Stimulated activated memory B cell treated with anti-CD40 and anti-IgM and Interleukin-4, amounts not matched to agents 10 μg/mL and 1 μg/mL and 100 μg/mL, for 72 hours (primary cell): ENCODE measurements around the gene TSPAN5.
"Not testable (repeated sequence)": the region's sequence is repeated elsewhere in the genome, so short reads cannot be mapped to it uniquely, and the experiment has no call there.

Source experiments
- ATAC-seq: fragments of 150-1000 bp; cut with Tn5 transposase; 2 replicates; pipeline ENCODE4 v1.10.0; 2021
- H3K27ac Mint-ChIP-seq: one replicate; pipeline ENCODE4 v1.8.0; 2022; ENCODE audit warnings: mild to moderate bottlenecking, mixed read lengths
- H3K27me3 Mint-ChIP-seq: one replicate; pipeline ENCODE4 v1.8.0; 2022; ENCODE audit warnings: mixed read lengths
- H3K36me3 Mint-ChIP-seq: one replicate; pipeline ENCODE4 v1.8.0; 2022; ENCODE audit warnings: mixed read lengths
- H3K4me1 Mint-ChIP-seq: one replicate; pipeline ENCODE4 v1.8.0; 2022; ENCODE audit warnings: mixed read lengths
- H3K4me3 Mint-ChIP-seq: one replicate; pipeline ENCODE4 v1.8.0; 2022; ENCODE audit warnings: mild to moderate bottlenecking, moderate library complexity, mixed read lengths
- H3K9me3 Mint-ChIP-seq: one replicate; pipeline ENCODE4 v1.8.0; 2022; ENCODE audit warnings: mixed read lengths

Gene TSPAN5

DNA sequence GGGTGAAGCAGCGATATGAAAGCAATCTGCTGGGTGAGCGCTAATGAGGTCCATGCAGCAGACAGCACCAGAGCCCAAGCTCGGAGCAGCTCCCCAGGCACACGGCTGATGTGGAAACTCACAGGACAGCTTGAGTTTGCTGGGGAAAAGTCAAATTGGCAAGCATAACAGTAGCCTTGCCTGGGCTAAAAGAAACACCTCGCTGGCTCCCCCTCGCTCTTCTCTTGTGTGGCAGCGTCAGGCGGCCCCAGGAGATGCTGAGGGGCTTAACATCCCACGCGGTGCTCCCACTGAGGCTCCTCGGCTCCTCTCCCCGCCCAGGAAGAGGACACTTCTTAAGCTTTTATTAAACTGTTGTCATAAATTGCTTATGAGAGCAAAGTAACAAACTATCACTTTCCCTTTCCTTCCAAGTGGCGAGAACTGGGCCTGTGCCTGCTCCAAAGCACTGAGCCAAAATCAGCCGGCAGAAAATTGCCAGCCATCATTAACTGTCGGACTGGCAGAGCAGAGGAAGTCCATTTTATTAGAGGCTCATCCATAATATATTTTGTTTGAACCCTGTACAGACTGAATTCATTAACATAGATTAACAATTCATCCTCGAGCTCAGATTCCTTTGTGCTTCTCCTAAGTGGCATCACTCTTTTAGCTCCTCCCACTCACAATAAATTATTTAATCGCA is 111.4 kb downstream of the TSPAN5 start:
- ATAC-seq, result no peak
- H3K36me3 Mint-ChIP-seq, result peaks cover 10% of the 10 kb centered on the region
- no peaks in the 10 kb centered on the region for H3K4me1 Mint-ChIP-seq
- no peak overlapping the region for H3K27ac Mint-ChIP-seq
- no peak overlapping the region for H3K4me3 Mint-ChIP-seq
- H3K9me3 Mint-ChIP-seq, result peaks cover 6% of the 10 kb centered on the region
- H3K27me3 Mint-ChIP-seq, result no peaks in the 10 kb centered on the region

- H3K4me1 Mint-ChIP-seq, result no peaks in the 10 kb centered on the region
- H3K36me3 Mint-ChIP-seq, result peaks cover under 1% of the 10 kb centered on the region
- H3K27me3 Mint-ChIP-seq, result no peaks in the 10 kb centered on the region
- peaks cover 3% of the 10 kb centered on the region for H3K9me3 Mint-ChIP-seq
- ATAC-seq, result no peak
- H3K27ac Mint-ChIP-seq, result no peak overlapping the region
- H3K4me3 Mint-ChIP-seq, result no peak overlapping the region
These were observed 113.5 kb downstream of the TSPAN5 start for GRCh38 chr4:98544818-98545414.

- H3K36me3 Mint-ChIP-seq, result no peaks in the 10 kb centered on the region
- no peak for ATAC-seq
- H3K27ac Mint-ChIP-seq, result no peak overlapping the region
- H3K4me1 Mint-ChIP-seq, result no peaks in the 10 kb centered on the region
- H3K27me3 Mint-ChIP-seq, result no peaks in the 10 kb centered on the region
- no peak overlapping the region for H3K4me3 Mint-ChIP-seq
- H3K9me3 Mint-ChIP-seq, result peaks cover 3% of the 10 kb centered on the region
These were observed 114.1 kb downstream of the TSPAN5 start for GRCh38 chr4:98544141-98544817.

DNA sequence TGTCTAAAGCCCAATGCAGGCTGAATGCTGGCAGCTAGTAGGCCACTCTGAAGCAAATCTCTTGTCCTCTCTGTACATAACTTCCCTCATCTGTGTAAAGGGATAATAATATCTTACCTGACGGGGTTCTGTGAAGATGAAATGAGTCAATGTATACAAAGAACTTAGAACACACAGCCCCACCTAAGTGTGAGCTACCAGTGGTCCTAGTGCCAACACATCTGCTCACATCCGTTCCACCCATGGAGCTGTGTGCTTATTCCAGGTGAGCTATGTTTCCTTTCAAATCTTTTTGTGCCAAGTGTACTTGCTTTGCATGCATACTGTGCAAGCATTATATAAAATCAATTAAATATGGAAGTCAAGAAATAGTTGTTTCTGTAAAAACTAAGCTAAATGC is 116.4 kb downstream of the TSPAN5 start:
- Mint-ChIP-seq H3K27me3 (no peaks in the 10 kb centered on the region), H3K4me3 (no peak overlapping the region), H3K4me1 (no peaks in the 10 kb centered on the region), H3K9me3 (no peaks in the 10 kb centered on the region), H3K36me3 (no peaks in the 10 kb centered on the region), H3K27ac (no peak overlapping the region)
- ATAC-seq, result no peak

DNA sequence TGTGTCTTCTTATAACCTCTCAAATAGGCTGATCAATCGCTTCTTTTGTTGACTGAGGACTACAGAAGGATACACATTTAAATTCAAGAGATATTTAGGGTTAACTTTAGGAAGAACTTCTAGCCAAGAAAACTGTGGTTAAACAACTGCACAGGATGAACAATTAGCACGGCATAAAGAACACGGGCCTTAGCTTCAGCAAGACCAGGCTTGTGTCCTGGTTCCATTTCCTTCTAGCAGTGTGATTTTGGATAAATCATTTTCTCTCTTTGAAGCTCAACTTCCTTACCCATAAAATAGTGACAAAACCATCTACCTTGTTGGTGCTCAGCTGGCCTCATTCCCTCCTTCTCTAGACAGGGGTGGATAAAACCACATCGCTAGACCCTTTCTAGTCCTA is 117.6 kb downstream of the TSPAN5 start:
- Mint-ChIP-seq H3K4me3 (no peak overlapping the region), H3K27ac (no peak overlapping the region), H3K36me3 (peaks cover 4% of the 10 kb centered on the region), H3K27me3 (no peaks in the 10 kb centered on the region), H3K9me3 (no peaks in the 10 kb centered on the region), H3K4me1 (no peaks in the 10 kb centered on the region)
- ATAC-seq, result no peak

DNA sequence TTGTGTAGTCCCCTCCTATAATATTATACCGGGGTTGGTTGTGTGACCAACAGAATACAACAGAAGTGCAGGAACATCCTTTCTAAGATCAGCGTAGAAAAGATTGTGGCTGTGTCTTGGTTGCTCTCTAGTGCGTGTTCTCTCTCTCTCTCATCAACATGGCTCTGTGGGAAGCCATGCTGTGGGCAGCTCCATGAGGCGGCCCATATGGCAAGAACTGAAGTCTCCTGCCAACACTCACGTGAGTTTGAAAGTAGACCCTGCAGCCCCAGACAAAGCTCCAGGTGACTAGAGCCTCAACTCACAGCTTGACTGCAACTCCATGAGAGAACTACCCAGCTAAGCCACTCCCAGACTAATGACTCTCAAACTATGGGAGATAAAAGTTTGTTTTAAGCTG is 118.7 kb downstream of the TSPAN5 start:
- Mint-ChIP-seq H3K9me3 (peaks cover 2% of the 10 kb centered on the region), H3K27ac (no peak overlapping the region), H3K36me3 (peaks cover 8% of the 10 kb centered on the region), H3K4me1 (no peaks in the 10 kb centered on the region), H3K27me3 (no peaks in the 10 kb centered on the region), H3K4me3 (no peak overlapping the region)
- ATAC-seq, result no peak

DNA sequence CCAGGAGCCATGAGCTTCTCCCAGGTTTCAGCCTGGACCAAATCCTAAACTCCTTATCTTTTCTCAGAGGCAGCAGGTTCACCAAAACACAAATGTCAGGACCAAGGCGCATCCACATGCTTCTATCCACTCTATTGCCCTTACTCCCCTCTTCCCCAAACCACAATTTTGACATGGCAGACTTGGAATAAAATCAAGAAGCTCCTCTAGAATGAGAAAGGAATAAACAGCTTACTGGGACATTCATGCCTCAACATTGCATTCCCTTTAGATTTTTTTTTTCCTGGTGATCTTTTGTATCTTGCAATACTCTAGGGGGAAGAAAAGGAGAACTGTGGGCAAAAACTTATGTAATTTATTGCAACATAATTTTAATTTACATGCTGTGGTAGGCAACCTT is 119.1 kb downstream of the TSPAN5 start:
- no peaks in the 10 kb centered on the region for H3K4me1 Mint-ChIP-seq
- no peaks in the 10 kb centered on the region for H3K27me3 Mint-ChIP-seq
- peaks cover 8% of the 10 kb centered on the region for H3K36me3 Mint-ChIP-seq
- H3K9me3 Mint-ChIP-seq, result peaks cover 2% of the 10 kb centered on the region
- no peak for ATAC-seq
- H3K27ac Mint-ChIP-seq, result no peak overlapping the region
- H3K4me3 Mint-ChIP-seq, result no peak overlapping the region

DNA sequence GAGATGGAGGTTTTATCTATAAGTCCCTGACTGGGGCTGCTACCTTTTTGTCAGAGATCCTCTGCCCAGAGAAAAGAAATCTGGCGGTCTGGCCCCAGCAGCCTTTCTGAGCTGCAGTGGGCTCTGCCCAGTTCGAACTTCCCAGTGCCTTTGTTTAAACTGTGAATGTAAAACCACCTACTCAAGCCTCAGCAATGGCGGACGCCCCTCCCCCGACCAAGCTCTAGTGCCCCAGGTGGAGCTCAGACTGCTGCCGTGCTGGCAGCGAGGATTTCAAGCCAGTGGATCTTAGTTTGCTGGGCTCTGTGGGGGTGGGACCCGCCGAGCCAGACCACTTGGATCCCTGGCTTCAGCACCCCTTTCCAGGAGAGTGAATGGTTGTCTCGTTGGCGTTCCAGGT is 121.8 kb downstream of the TSPAN5 start:
- Mint-ChIP-seq H3K36me3 (peaks cover 13% of the 10 kb centered on the region), H3K27me3 (no peaks in the 10 kb centered on the region), H3K4me1 (no peaks in the 10 kb centered on the region), H3K9me3 (peaks cover 2% of the 10 kb centered on the region), H3K27ac (no peak overlapping the region), H3K4me3 (no peak overlapping the region)
- ATAC-seq, result no peak

DNA sequence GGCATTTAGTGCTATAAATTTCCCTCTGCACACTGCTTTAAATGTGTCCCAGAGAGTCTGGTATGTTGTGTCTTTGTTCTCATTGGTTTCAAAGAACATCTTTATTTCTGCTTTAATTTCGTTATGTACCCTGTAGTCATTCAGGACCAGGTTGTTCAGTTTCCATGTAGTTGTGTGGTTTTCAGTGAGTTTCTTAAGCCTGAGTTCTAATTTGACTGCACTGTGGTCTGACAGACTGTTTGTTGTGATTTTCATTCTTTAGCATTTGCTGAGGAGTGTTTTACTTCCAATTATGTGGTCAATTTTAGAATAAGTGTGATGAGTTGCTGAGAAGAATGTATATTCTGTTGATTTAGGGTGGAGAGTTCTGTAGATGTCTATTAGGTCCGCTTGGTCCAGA is 124.3 kb downstream of the TSPAN5 start:
- H3K27me3 Mint-ChIP-seq, H3K4me1 Mint-ChIP-seq, H3K27ac Mint-ChIP-seq, H3K4me3 Mint-ChIP-seq, ATAC-seq, H3K9me3 Mint-ChIP-seq: not testable (repeated sequence)
- H3K36me3 Mint-ChIP-seq, result peaks cover 13% of the 10 kb centered on the region

DNA sequence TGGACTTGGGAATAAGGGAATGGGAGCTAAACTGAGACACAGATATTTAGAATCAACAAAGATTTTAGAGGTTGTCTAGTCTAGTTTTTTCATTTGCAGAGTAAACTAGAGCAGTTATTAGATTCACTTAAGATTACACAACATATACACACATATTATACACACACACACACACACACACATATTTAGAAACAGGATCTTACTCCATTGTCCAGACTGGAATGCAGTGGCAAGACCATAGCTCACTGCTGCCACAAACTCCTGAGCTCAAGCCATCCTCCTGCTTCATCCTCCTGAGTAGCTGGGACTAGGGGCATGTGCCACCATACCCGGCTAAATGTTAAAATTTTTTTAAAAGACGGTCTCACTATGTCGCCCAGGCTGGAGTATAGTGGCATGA is 127.8 kb downstream of the TSPAN5 start:
- H3K4me1 Mint-ChIP-seq, result peaks cover 6% of the 10 kb centered on the region
- peaks cover 7% of the 10 kb centered on the region for H3K36me3 Mint-ChIP-seq
- no peaks in the 10 kb centered on the region for H3K27me3 Mint-ChIP-seq
- H3K4me3 Mint-ChIP-seq, result no peak overlapping the region
- peaks cover under 1% of the 10 kb centered on the region for H3K9me3 Mint-ChIP-seq
- no peak for ATAC-seq
- H3K27ac Mint-ChIP-seq, result no peak overlapping the region

- H3K36me3 Mint-ChIP-seq, result peaks cover 5% of the 10 kb centered on the region
- no peaks in the 10 kb centered on the region for H3K27me3 Mint-ChIP-seq
- no peak overlapping the region for H3K4me3 Mint-ChIP-seq
- no peak overlapping the region for H3K27ac Mint-ChIP-seq
- H3K9me3 Mint-ChIP-seq, result no peaks in the 10 kb centered on the region
- peak; percentile 47 for ATAC-seq
- peaks cover 6% of the 10 kb centered on the region for H3K4me1 Mint-ChIP-seq
These were observed 128.3 kb downstream of the TSPAN5 start for GRCh38 chr4:98529970-98530569.

- Mint-ChIP-seq H3K27ac (no peak overlapping the region), H3K9me3 (no peaks in the 10 kb centered on the region), H3K27me3 (no peaks in the 10 kb centered on the region), H3K4me1 (peaks cover 6% of the 10 kb centered on the region), H3K36me3 (peaks cover 2% of the 10 kb centered on the region), H3K4me3 (no peak overlapping the region)
- no peak for ATAC-seq
These were observed 129.5 kb downstream of the TSPAN5 start for GRCh38 chr4:98528882-98529281.

GRCh38 chr4:98527534-98528269 is 130.7 kb downstream of the TSPAN5 start:
- no peaks in the 10 kb centered on the region for H3K27me3 Mint-ChIP-seq
- no peak overlapping the region for H3K4me3 Mint-ChIP-seq
- no peak for ATAC-seq

GRCh38 chr4:98524230-98524629 is 134.2 kb downstream of the TSPAN5 start:
- no peak for ATAC-seq
- H3K9me3 Mint-ChIP-seq, result no peaks in the 10 kb centered on the region
- no peaks in the 10 kb centered on the region for H3K36me3 Mint-ChIP-seq
- H3K4me3 Mint-ChIP-seq, result no peak overlapping the region
- peak overlapping the region; percentile 42 for H3K27ac Mint-ChIP-seq
- H3K4me1 Mint-ChIP-seq, result peaks cover 30% of the 10 kb centered on the region
- no peaks in the 10 kb centered on the region for H3K27me3 Mint-ChIP-seq

More at GRCh38 chr4:98527534-98528269, 130.7 kb downstream of the TSPAN5 start:
- Mint-ChIP-seq H3K9me3 (no peaks in the 10 kb centered on the region), H3K36me3 (no peaks in the 10 kb centered on the region), H3K4me1 (peaks cover 6% of the 10 kb centered on the region), H3K27ac (no peak overlapping the region)
